ENCODE data around the gene RSPH6A. TPM values are rescaled to one million over a fixed set of nuclear protein-coding genes. Genes with fewer than 3 reads are reported as not detected.

Gene RSPH6A
- total and polyA plus RNA-seq, 2 of the 13 experiments (the other 11 are each of a cell fraction or from before 2014, with no cell fraction given): 0.07 TPM; not detected in 1

DNA sequence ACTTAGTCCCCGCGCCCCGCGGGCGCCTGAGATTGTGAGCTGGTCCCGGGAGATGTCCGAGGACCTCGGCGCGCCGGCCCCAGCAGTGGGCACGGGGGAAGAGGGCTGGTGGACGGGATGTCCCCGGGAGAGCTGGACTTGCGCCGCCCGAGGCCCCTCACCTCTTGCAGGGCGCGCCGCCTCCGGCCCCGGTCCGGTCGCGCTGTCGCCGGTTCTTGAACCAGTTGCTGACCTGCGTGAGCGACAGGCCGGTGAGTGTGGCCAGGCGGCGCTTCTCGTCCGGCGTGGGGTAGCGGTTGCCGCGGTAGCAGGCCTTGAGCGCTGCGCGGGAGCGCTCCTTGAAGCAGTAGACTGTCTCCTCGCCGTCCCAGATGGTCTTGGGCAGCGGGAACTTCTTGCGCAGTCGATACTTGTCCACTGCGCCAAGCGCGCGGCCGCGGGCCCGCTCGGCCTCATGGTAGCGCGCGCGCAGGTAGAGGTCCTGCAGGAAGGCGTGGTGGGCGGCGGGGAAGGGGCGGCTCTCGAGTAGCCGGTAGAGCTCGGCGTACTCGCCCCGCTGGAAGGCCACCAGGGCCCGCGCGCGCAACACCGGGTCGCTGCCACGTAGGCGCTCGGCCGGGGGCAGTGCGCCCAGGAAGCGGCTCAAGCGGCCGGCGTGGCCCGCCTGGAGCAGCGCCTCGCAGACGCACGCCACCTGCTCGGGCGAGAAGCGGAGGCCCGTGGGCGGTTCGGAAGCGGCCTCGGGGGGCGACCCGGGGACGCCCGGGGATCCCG lies 47.0 kb downstream of the RSPH6A start (continued):
- peak; percentile 36; the same call in 1 of the 2 replicates for TF ChIP-seq GMEB1 (CRISPR knock-in tag; IDR thresholded peaks at IDR 0.05; ENCODE audit: borderline replicate concordance)
- TF ChIP-seq ZNF558 (CRISPR knock-in tag; IDR thresholded peaks at IDR 0.05; ENCODE audit: borderline replicate concordance): no peak
- TF ChIP-seq ZNF513 (CRISPR knock-in tag; conservative IDR thresholded peaks at IDR 0.05): no peak
- TF ChIP-seq POGK (CRISPR knock-in tag; conservative IDR thresholded peaks at IDR 0.05): peak; percentile 75
- TF ChIP-seq ZNF549 (CRISPR knock-in tag; IDR thresholded peaks at IDR 0.05): no peak
- TF ChIP-seq ZFX (CRISPR knock-in tag; IDR thresholded peaks at IDR 0.05; ENCODE audit: low read depth): peak; percentile 73; the same call in 1 of the 2 replicates
- no peak for TF ChIP-seq MLLT10 (CRISPR knock-in tag; IDR thresholded peaks at IDR 0.05)
- TF ChIP-seq SPEN (CRISPR knock-in tag; IDR thresholded peaks at IDR 0.05; ENCODE audit: low read depth): 0 out of 2 replicates have a peak, but pooled peaks have one; percentile 49
- no peak for TF ChIP-seq HHEX (CRISPR knock-in tag; IDR thresholded peaks at IDR 0.05)
- no peak for TF ChIP-seq TGIF2 (CRISPR knock-in tag; IDR thresholded peaks at IDR 0.05)
- TF ChIP-seq SRSF9 (IDR thresholded peaks at IDR 0.05; ENCODE audit: borderline replicate concordance, insufficient read depth, low read depth, low read length, poor library complexity, severe bottlenecking): no peak
- no peak for TF ChIP-seq KLF13 (CRISPR knock-in tag; IDR thresholded peaks at IDR 0.05)
- TF ChIP-seq, protein P1, sequence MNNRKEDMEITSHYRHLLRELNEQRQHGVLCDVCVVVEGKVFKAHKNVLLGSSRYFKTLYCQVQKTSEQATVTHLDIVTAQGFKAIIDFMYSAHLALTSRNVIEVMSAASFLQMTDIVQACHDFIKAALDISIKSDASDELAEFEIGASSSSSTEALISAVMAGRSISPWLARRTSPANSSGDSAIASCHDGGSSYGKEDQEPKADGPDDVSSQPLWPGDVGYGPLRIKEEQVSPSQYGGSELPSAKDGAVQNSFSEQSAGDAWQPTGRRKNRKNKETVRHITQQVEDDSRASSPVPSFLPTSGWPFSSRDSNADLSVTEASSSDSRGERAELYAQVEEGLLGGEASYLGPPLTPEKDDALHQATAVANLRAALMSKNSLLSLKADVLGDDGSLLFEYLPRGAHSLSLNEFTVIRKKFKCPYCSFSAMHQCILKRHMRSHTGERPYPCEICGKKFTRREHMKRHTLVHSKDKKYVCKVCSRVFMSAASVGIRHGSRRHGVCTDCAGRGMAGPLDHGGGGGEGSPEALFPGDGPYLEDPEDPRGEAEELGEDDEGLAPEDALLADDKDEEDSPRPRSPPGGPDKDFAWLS (CRISPR knock-in tag; IDR thresholded peaks at IDR 0.05; ENCODE audit: borderline replicate concordance): no peak
- no peak for TF ChIP-seq RBM22 (optimal IDR thresholded peaks at IDR 0.05; ENCODE audit: low read length)
- TF ChIP-seq ZFP41 (CRISPR knock-in tag; IDR thresholded peaks at IDR 0.05; ENCODE audit: borderline replicate concordance): no peak
- 0 out of 2 replicates have a peak, but pooled peaks have one; percentile 57 for TF ChIP-seq SNAPC2 (CRISPR knock-in tag; IDR thresholded peaks at IDR 0.05)
- TF ChIP-seq ZNF468 (CRISPR knock-in tag; IDR thresholded peaks at IDR 0.05): peak; percentile 25; the same call in 1 of the 2 replicates
- TF ChIP-seq ZNF670 (CRISPR knock-in tag; IDR thresholded peaks at IDR 0.05; ENCODE audit: borderline replicate concordance): 0 out of 2 replicates have a peak, but pooled peaks have one; percentile 26
- peak; percentile 6 for TF ChIP-seq ZNF747 (CRISPR knock-in tag; IDR thresholded peaks at IDR 0.05; ENCODE audit: borderline replicate concordance)
- TF ChIP-seq, protein P2, sequence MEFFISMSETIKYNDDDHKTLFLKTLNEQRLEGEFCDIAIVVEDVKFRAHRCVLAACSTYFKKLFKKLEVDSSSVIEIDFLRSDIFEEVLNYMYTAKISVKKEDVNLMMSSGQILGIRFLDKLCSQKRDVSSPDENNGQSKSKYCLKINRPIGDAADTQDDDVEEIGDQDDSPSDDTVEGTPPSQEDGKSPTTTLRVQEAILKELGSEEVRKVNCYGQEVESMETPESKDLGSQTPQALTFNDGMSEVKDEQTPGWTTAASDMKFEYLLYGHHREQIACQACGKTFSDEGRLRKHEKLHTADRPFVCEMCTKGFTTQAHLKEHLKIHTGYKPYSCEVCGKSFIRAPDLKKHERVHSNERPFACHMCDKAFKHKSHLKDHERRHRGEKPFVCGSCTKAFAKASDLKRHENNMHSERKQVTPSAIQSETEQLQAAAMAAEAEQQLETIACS (CRISPR knock-in tag; IDR thresholded peaks at IDR 0.05): peak; percentile 93
- no peak for TF ChIP-seq ZSCAN12 (CRISPR knock-in tag; IDR thresholded peaks at IDR 0.05)

Measured in HepG2 (cell line).